ENCODE measurements around the gene AP4S1.

The AP4S1 gene

GRCh38 chr14:31078766-31079165 lies 53.3 kb downstream of the AP4S1 start:
- ChIA-PET CTCF (no interaction called here), POLR2A (no interaction called here)
- no peaks in the 10 kb centered on the region for H3K9me3 ChIP-seq (ENCODE audit: control insufficient read depth, insufficient read depth, low read depth, low read length)
- H3K4me1 ChIP-seq (ENCODE audit: control insufficient read depth, insufficient read depth, low read length), result peaks cover 7% of the 10 kb centered on the region; the same call in 1 of the 2 replicates
- no peak overlapping the region for H3K4me3 ChIP-seq (ENCODE audit: low read depth, low read length)
- H3K27ac ChIP-seq (ENCODE audit: extremely low read depth, low read depth, low read length), result no peak overlapping the region
- TF ChIP-seq KLF9 (tag by site-specific recombination; IDR thresholded peaks at IDR 0.05; ENCODE audit: low read depth) (no peak), PATZ1 (tag by site-specific recombination; IDR thresholded peaks at IDR 0.05) (no peak), ZFP69B (tag by site-specific recombination; IDR thresholded peaks at IDR 0.05) (no peak), ZNF544 (tag by site-specific recombination; IDR thresholded peaks at IDR 0.05) (no peak)
- H3K36me3 ChIP-seq (ENCODE audit: control insufficient read depth in 2 of 2, insufficient read depth in 1 of 2, low read length in 2 of 2), result no peaks in the 10 kb centered on the region; a peak in 1 of 3 replicates

- Histone ChIP-seq H3K4me3 (ENCODE audit: low read depth, low read length) (no peak overlapping the region), H3K36me3 (ENCODE audit: control insufficient read depth in 2 of 2, insufficient read depth in 1 of 2, low read length in 2 of 2) (no peaks in the 10 kb centered on the region; a peak in 1 of 3 replicates), H3K4me1 (ENCODE audit: control insufficient read depth, insufficient read depth, low read length) (peaks cover 10% of the 10 kb centered on the region; the same call in 1 of the 2 replicates), H3K9me3 (ENCODE audit: control insufficient read depth, insufficient read depth, low read depth, low read length) (no peaks in the 10 kb centered on the region), H3K27ac (ENCODE audit: extremely low read depth, low read depth, low read length) (no peak overlapping the region)
- ChIA-PET POLR2A (no interaction called here), CTCF (interaction anchor here (1.2 kb wide), 1 partner anchor 20 kb away, joined by 3 read pairs; no protein-coding TSS in a partner anchor)
- peak; percentile 66 for TF ChIP-seq KLF1 (tag by site-specific recombination; IDR thresholded peaks at IDR 0.05)
- no peak for TF ChIP-seq TRIM28 (IDR thresholded peaks at IDR 0.05; ENCODE audit: borderline replicate concordance, low read length)
- TF ChIP-seq KLF10 (tag by site-specific recombination; IDR thresholded peaks at IDR 0.05), result peak; percentile 62; the same call in 1 of the 2 replicates
- TF ChIP-seq PRDM6 (tag by site-specific recombination; IDR thresholded peaks at IDR 0.05), result 0 out of 2 replicates have a peak, but pooled peaks have one; percentile 8
- TF ChIP-seq ZNF140 (tag by site-specific recombination; IDR thresholded peaks at IDR 0.05), result no peak
Measured at GRCh38 chr14:31080056-31080455, 54.6 kb downstream of the AP4S1 start.

- ChIA-PET CTCF (interaction anchor here (0.7 kb wide), 1 partner anchor 64 kb away, joined by 4 read pairs; no protein-coding TSS in a partner anchor), POLR2A (no interaction called here)
- Histone ChIP-seq H3K9me3 (ENCODE audit: control insufficient read depth, insufficient read depth, low read depth, low read length) (no peaks in the 10 kb centered on the region), H3K4me3 (ENCODE audit: low read depth, low read length) (no peak overlapping the region), H3K36me3 (ENCODE audit: control insufficient read depth in 2 of 2, insufficient read depth in 1 of 2, low read length in 2 of 2) (no peaks in the 10 kb centered on the region; a peak in 1 of 3 replicates), H3K4me1 (ENCODE audit: control insufficient read depth, insufficient read depth, low read length) (peaks cover 10% of the 10 kb centered on the region; the same call in 1 of the 2 replicates), H3K27ac (ENCODE audit: extremely low read depth, low read depth, low read length) (no peak overlapping the region)
- TF ChIP-seq ZSCAN23 (tag by site-specific recombination; IDR thresholded peaks at IDR 0.05) (no peak), ZBTB20 (tag by site-specific recombination; IDR thresholded peaks at IDR 0.05) (no peak), HOXC10 (CRISPR knock-in tag; IDR thresholded peaks at IDR 0.05) (no peak), ZNF645 (tag by site-specific recombination; IDR thresholded peaks at IDR 0.05) (no peak), ZNF266 (tag by site-specific recombination; IDR thresholded peaks at IDR 0.05; ENCODE audit: low read depth) (no peak), SALL2 (tag by site-specific recombination; IDR thresholded peaks at IDR 0.05; ENCODE audit: borderline replicate concordance) (no peak), ZNF610 (tag by site-specific recombination; IDR thresholded peaks at IDR 0.05; ENCODE audit: borderline replicate concordance) (no peak), KLF17 (tag by site-specific recombination; IDR thresholded peaks at IDR 0.05) (no peak), ZNF585B (tag by site-specific recombination; IDR thresholded peaks at IDR 0.05) (no peak), ZNF239 (tag by site-specific recombination; IDR thresholded peaks at IDR 0.05) (no peak), ZNF155 (tag by site-specific recombination; IDR thresholded peaks at IDR 0.05) (no peak), ZNF274 (IDR thresholded peaks at IDR 0.05; ENCODE audit: low read length) (no peak), ZNF274 (tag by site-specific recombination; IDR thresholded peaks at IDR 0.05; ENCODE audit: borderline replicate concordance) (no peak), ZNF549 (tag by site-specific recombination; IDR thresholded peaks at IDR 0.05) (no peak), ZNF777 (tag by site-specific recombination; IDR thresholded peaks at IDR 0.05; ENCODE audit: borderline replicate concordance) (no peak), ZSCAN5A (tag by site-specific recombination; IDR thresholded peaks at IDR 0.05) (no peak), ZNF701 (tag by site-specific recombination; IDR thresholded peaks at IDR 0.05) (no peak), GLIS1 (tag by site-specific recombination; IDR thresholded peaks at IDR 0.05) (no peak)
Measured at GRCh38 chr14:31080484-31080883, 55.0 kb downstream of the AP4S1 start.

Measured in HEK293 (cell line).